ENCODE data around the gene RHCE.
"Not testable (repeated sequence)": the region's sequence is repeated elsewhere in the genome, so short reads cannot be mapped to it uniquely, and the experiment has no call there.

RHCE gene

DNA sequence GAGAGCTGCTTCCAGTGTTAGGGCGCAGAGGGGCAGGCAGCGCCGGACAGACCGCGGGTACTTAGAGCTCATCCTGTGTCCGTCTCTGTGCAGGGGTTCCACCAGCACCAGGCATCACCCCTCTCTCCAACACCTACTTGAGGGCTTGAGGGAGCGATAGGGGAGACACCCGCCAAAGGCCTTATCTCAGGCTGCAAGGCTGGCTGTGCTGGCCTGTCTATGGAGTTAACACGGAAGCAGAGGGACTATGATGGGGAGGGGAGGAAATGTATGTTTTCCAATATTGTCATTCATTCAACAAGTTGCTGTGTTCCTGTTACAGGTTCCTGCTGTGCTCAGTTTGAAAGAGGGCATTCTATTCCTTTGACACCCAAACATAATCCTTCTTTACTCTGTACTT is at the start of gene RHCE:
Gene RHCE (minus strand): TSS at position 111 of the 400 bp plus-strand sequence. CDS start 39 bp downstream, at position 72.
- DNase-seq (ENCODE audit: low read depth): not testable (repeated sequence)

- DNase-seq (ENCODE audit: low read depth): no peak
These were observed 48.6 kb upstream of the RHCE start for GRCh38 chr1:25469177-25469576.

- DNase-seq (ENCODE audit: low read depth): no peak
These were observed 47.4 kb upstream of the RHCE start for GRCh38 chr1:25468033-25468432.

GRCh38 chr1:25467616-25468015 is 47.0 kb upstream of the RHCE start:
- no peak for DNase-seq (ENCODE audit: low read depth)

DNA sequence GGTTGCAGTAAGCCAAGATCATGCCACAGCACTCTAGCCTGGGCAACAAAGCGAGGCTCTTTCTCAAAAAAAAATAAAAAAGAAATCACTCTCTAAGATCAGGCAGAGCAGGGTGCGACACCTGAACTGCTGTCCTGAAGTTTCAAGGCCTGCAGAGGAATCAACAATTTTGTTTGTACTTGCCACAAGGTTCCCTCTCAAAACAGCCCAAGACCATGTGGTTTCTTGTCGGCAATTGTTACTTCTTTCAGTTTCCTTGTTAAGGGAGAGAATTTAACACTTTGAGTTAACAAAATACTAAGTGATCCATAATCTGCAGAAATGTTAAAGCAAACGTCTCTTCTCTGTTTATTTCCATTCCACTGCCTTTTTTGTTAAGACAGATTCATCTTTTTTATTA is 46.6 kb upstream of the RHCE start:
- no peak for DNase-seq (ENCODE audit: low read depth)

DNA sequence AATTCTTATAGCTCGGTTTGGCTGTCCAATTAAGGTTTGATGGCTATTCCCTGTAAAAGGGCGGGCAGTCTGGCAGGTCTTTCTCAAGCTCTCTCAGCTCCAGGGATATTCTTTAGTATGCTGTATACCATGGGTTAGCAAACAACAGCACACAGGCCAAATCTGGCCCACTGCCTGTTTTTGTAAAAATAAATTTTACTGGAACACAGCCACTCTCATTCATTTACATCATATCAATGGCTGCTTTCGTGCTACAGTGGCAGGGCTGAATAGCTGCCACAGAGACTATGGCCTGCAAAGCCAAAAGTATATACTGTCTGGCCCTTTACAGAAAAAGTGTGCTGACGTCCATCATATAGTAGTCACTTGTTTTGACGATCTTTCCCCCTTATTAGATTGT is 42.1 kb upstream of the RHCE start:
- no peak for DNase-seq (ENCODE audit: low read depth)

DNA sequence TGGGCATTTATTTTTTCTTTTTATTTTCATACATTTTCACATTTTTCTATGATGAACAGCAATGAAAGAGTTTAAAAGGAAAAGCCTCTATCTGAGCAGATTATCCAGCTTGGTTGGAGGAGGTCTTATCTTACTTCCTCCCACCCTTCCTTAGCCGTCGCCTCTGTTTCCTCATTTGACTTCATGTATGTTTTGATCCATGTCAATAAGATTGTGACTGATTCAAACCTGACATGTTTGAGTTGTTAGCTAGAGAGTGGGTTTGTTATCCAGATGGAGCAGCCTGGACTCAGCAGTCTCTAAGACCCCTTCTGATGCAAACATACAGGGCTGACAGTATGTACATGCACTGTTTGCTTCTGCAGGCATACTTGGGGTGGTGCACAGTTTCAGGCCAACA is 41.2 kb upstream of the RHCE start:
- DNase-seq (ENCODE audit: low read depth): no peak

GRCh38 chr1:25460816-25461215 is 40.2 kb upstream of the RHCE start:
- DNase-seq (ENCODE audit: low read depth): not testable (repeated sequence)

DNA sequence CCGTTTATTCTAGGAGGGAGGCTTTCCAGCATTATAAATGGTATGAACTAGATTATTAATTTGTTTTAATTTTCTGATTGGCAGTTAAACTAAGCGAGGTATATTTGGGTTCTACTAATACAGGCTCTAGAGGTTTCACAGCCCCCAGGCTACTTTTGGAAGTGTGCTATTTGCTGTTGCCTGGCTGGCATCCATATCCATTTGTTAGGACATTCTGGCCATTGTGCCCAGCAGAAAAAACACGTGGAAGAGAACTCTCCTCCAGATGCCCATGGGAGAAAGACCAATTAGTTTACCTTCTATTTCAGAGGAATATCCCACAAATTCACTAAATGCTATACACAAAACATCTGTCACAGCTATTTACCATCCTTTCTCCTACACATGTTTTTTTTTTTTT is 39.4 kb upstream of the RHCE start:
- DNase-seq (ENCODE audit: low read depth): no peak

DNA sequence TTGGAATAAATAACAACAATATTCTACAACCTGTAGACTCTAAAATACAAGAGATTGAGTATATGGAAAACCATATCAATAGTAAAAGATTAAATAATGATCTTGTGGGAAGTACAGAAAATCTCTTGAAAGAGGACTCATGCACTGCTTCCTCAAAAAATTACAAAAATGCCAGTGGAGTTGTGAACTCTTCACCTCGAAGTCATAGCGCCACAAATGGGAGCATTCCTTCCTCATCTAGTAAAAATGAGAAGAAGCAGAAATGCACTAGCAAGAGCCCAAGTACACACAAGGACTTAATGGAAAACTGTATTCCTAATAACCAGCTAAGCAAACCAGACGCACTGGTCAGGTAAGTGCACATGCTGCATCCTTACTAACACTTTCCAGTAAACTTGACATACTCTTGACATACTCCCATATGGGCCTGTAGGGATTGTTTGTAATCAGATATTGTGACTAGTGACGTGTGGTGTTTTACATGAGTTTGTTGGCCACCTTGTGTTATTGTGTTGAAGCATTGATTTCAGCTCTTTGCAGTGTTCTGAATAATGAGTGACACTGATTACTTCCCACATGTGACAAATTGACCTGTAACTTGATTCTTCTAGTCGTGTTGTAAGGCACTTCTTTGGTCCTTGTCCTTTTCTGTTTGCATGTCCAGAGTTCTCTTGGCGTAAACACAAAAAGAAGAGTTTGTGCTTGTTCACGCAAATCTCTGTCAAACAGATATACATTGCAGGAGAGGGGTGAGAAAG is 38.1 kb upstream of the RHCE start:
- no peak for DNase-seq (ENCODE audit: low read depth)

DNA sequence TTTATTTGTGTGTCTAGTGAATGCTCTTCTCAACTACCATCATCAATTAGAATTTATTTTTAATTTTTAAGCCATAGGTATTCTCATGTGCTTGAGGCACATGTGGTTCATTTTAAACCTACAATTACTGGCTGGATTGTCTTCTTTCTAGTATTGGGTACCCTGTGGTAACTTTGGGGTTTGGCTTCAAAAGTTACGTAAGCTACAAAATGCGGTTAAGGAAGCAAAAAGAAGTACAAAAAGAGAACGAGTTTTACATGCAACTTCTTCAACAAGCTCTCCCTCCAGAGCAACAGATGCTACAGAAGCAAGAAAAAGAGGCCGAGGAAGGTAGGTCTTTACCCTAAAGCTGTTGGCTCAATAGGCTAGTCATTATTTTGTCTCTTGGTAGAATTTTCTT is 35.9 kb upstream of the RHCE start:
- DNase-seq (ENCODE audit: low read depth): no peak

GRCh38 chr1:25451908-25452307 is 31.3 kb upstream of the RHCE start:
- DNase-seq (ENCODE audit: low read depth): no peak

- no peak for DNase-seq (ENCODE audit: low read depth)
These were observed 30.3 kb upstream of the RHCE start for GRCh38 chr1:25450891-25451290.

DNA sequence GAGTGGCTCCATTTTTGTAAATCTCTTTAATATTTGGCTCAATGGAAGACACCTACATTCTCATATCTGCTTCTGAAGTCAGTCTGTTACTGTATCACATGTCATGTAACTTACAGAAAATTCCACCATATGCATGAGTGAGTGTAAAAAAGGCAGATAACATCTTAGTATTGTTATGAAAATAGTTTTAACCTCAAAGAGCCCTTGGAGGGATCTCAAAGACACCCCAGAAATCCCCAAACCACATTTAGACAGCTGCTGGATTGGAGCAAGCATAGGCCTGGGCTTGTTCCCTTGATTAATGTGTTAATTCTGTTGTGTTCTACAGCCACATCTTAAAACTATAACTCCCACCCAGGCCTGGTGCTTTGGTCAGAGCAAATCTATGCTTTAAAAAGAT is 26.9 kb upstream of the RHCE start:
- no peak for DNase-seq (ENCODE audit: low read depth)

DNA sequence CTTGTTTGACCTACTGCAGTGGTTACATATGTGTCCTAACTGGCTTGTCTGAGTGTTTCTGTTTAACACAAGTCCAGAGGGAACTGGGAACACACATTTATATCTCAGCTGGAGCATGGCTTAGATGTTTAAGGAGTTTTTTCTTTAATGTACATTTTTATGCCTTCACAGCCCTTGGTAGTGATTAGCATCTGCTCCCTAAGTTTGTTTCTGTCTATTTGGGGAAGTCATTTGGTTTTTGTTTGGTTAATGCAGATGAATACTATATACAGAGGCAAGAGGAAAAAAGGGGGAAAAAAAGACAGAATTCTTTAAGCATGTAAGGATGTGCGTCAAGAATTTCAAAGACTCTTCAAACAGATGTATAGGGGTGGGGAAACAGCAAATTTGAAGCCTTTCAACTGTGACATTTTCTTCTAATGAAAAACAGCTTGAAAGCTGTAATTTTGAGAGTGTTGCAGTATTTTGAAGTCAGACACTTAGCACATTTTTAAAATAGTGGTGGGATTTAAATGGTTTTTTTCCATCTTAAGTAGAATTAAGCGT is 25.4 kb upstream of the RHCE start:
- no peak for DNase-seq (ENCODE audit: low read depth)

- DNase-seq (ENCODE audit: low read depth): not testable (repeated sequence)
These were observed 24.0 kb upstream of the RHCE start for GRCh38 chr1:25444604-25445003.

DNA sequence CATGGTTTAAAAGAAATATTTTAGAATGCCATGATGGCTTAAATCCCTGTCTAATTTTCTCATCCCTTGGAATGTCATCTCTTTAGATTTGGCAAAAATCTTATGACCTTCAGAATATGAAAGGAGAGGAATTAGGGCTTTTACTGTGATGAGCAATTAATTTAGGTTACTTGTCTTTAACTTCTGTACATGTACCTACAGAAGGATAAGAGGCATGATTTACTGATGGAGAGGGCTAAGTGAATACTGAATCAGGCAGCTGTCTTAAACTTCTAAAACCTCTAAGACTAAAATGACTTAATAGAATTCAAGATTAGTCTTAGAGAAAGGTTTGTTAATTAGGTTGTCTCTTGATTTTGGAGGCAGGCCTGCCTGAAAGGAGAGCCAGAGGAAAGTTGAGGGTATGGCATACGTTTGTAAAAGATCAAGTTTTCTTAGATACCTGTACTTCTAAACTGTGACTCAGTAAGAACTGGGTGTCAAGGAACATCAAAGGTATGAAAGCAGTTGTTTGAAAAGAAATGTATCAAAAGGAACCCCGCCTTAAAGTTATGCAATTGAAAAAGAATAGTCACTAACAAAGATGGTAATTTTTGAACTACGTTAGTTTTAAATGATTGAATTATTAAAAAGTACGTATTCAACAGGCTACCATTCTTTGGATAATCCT is 22.5 kb upstream of the RHCE start:
- no peak for DNase-seq (ENCODE audit: low read depth)

- DNase-seq (ENCODE audit: low read depth): no peak
These were observed 21.6 kb upstream of the RHCE start for GRCh38 chr1:25442178-25442577.

GRCh38 chr1:25439287-25439686 is 18.7 kb upstream of the RHCE start:
- no peak for DNase-seq (ENCODE audit: low read depth)

- no peak for DNase-seq (ENCODE audit: low read depth)
These were observed 17.0 kb upstream of the RHCE start for GRCh38 chr1:25437672-25438071.

GRCh38 chr1:25435397-25436108 is 14.9 kb upstream of the RHCE start:
- no peak for DNase-seq (ENCODE audit: low read depth)

GRCh38 chr1:25433389-25434186 is 13.0 kb upstream of the RHCE start:
- no peak for DNase-seq (ENCODE audit: low read depth)
